Erythroblast (primary cell): ENCODE data around the gene CFAP46.

Experiments
- GATA1 ChIP-seq: IDR thresholded peaks from 2 replicates; pipeline ENCODE4 v1.6.1; 2011; ENCODE audit warnings: low read depth, mild to moderate bottlenecking, control low read depth, low read length, moderate library complexity
- POLR2A ChIP-seq: IDR thresholded peaks from 2 replicates; pipeline ENCODE4 v1.6.1; 2011; ENCODE audit warnings: mild to moderate bottlenecking, low read length

DNA sequence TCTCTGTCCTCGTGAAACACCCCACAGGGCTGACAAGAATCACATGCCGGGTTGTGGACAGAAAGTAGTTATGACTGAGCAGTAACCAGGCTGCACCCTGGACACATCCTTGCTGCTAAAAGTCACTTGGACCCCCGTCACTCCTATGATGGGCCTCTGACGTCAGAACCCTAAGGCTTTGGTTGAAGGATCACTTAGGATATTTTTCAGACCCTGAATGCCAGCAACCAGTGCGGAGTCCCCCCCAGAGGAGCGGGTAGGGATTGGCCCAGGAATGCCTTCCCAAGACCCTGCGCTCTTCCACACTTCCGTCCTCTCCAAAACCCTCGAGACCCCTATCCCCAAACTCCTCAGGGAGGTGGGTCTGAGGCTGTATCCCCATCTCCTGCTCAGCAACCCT is 52.1 kb downstream of the CFAP46 start:
- TF ChIP-seq POLR2A (no peak), GATA1 (no peak)
